Gastroesophageal sphincter (tissue), 3 donors: ENCODE results near the gene ARID1A.

ENCODE experiments used
- POLR2A ChIP-seq, 2 donors: fragments of 450-650 bp; IDR thresholded peaks; one replicate each; pipeline ENCODE4 v1.6.1; 2017; ENCODE audit warnings: antibody characterized with exemption in 2 of 2, mild to moderate bottlenecking in 2 of 2, moderate library complexity in 1 of 2
- TF ChIP-seq, protein P1 (sequence below), 4 experiments: fragments of 200-600 bp in 2 of 4; fragments of 450-650 bp in 2 of 4; sonication (generic) in 1 of 4; IDR thresholded peaks; one replicate each; pipeline ENCODE4 v1.5.1; 2017 to 2019; ENCODE audit warnings: antibody characterized with exemption in 4 of 4, mild to moderate bottlenecking in 2 of 4, moderate library complexity in 2 of 4

DNA sequence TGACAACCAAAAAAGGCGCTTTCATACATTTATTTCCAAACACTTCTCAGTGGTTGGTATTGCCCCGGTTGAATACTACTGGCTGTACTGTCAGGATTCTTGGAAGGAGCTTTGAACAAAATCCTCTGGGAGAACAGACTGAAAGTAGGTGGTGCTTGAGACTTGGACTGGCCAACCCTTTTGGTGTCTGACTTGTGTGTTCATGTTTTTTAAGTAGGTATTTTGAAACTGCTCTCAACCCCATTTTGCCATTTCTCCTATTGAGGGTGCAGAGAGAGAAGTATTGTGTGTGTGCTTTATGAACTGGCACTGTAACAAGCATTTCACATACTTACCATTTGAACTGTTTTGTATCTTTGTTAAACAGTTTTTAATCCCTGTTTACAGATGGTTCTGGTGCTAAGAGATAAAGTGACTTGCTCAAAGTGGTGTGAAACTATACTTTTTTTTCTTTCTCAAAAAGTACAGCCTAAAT, 21.2 kb downstream of the ARID1A start:
- TF ChIP-seq POLR2A (IDR thresholded peaks at IDR 0.05): no peak
- TF ChIP-seq, protein P1, sequence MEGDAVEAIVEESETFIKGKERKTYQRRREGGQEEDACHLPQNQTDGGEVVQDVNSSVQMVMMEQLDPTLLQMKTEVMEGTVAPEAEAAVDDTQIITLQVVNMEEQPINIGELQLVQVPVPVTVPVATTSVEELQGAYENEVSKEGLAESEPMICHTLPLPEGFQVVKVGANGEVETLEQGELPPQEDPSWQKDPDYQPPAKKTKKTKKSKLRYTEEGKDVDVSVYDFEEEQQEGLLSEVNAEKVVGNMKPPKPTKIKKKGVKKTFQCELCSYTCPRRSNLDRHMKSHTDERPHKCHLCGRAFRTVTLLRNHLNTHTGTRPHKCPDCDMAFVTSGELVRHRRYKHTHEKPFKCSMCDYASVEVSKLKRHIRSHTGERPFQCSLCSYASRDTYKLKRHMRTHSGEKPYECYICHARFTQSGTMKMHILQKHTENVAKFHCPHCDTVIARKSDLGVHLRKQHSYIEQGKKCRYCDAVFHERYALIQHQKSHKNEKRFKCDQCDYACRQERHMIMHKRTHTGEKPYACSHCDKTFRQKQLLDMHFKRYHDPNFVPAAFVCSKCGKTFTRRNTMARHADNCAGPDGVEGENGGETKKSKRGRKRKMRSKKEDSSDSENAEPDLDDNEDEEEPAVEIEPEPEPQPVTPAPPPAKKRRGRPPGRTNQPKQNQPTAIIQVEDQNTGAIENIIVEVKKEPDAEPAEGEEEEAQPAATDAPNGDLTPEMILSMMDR (IDR thresholded peaks at IDR 0.05): no peak
